ENCODE measurements around the gene CDH24.

DNA sequence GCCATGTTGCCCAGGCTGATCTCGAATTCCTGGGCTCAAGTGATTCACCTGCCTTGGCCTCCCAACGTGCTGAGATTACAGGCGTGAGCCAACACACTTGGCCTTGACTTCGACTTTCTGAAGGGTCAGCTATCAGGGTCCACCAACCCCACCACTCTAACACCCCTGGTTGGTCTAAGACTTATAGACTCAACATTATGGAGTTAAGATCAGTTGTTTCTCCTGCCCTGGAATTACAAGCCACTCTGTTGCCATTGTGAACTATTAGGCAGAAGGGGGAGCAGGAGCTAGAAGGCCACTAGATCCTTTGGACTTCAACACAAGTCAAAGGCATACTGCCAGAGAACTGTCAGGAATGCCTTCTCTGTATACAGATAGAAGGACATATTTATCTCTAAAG, 17.2 kb downstream of the CDH24 start:
- TF ChIP-seq, protein P1, sequence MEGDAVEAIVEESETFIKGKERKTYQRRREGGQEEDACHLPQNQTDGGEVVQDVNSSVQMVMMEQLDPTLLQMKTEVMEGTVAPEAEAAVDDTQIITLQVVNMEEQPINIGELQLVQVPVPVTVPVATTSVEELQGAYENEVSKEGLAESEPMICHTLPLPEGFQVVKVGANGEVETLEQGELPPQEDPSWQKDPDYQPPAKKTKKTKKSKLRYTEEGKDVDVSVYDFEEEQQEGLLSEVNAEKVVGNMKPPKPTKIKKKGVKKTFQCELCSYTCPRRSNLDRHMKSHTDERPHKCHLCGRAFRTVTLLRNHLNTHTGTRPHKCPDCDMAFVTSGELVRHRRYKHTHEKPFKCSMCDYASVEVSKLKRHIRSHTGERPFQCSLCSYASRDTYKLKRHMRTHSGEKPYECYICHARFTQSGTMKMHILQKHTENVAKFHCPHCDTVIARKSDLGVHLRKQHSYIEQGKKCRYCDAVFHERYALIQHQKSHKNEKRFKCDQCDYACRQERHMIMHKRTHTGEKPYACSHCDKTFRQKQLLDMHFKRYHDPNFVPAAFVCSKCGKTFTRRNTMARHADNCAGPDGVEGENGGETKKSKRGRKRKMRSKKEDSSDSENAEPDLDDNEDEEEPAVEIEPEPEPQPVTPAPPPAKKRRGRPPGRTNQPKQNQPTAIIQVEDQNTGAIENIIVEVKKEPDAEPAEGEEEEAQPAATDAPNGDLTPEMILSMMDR (IDR thresholded peaks at IDR 0.05): no peak
- TF ChIP-seq EP300 (IDR thresholded peaks at IDR 0.05) (no peak), POLR2A (IDR thresholded peaks at IDR 0.05) (no peak), POLR2AphosphoS5 (IDR thresholded peaks at IDR 0.05) (no peak)

Measured in stomach (tissue), 4 donors.